Stimulated activated CD4-positive, alpha-beta T cell treated with anti-CD3 and anti-CD28 coated beads, Interleukin-1b, Interleukin-23, amount 100 ng/mL, for 1 hour (primary cell): ENCODE results near the gene NOS3.

Experiments used
- DNase-seq, 2 donors: peaks; one replicate each; pipeline ENCODE4 v3.0.0-alpha.2; 2020; ENCODE audit warnings: low read depth in 2 of 2

The NOS3 gene

GRCh38 chr7:150952331-150953050 is 38.3 kb upstream of the NOS3 start:
- DNase-seq, result no peak

DNA sequence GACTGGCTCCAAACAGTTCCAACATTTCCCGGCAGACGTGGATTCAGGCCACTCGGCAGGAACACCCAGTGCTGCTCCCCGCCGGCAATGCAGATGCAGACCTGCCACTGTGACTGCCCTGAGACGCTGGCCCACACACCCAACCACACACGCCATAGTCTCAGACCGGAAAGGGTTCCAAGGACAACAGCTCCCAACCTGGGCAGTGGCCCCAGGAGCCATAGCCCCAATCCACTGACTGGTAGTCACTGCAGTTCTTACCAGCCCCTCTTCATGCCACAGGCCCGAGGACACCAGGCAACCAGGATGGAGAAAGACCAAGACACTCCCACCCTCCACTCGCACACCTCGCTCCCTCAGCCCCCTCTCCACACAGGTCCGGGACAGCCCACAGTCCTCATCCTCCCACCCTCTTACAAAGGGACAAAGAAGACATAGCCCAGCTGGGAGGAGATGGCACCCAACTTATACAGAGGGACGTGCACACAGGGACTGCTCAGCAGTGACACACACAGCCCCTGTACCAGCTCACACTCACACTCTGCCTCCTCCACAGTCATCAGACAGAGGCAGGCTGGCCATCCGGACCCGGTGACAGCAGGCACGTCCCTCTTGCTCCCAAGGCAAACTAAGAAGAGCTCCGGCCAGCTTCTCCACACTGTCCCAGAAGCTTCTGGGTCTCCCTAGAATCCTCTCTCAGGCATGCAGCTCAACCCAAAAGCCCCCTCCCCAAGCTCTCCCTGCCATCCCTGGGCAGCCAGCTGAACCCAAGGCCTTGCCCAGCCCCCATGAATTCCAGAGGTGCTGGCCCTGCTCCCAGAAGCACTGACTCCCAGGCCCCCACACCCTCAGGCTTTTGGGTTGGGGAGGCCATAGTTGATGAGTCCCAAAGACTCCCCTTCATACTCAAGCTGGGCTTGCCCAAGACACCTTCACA is 37.5 kb upstream of the NOS3 start:
- DNase-seq, result no peak

DNA sequence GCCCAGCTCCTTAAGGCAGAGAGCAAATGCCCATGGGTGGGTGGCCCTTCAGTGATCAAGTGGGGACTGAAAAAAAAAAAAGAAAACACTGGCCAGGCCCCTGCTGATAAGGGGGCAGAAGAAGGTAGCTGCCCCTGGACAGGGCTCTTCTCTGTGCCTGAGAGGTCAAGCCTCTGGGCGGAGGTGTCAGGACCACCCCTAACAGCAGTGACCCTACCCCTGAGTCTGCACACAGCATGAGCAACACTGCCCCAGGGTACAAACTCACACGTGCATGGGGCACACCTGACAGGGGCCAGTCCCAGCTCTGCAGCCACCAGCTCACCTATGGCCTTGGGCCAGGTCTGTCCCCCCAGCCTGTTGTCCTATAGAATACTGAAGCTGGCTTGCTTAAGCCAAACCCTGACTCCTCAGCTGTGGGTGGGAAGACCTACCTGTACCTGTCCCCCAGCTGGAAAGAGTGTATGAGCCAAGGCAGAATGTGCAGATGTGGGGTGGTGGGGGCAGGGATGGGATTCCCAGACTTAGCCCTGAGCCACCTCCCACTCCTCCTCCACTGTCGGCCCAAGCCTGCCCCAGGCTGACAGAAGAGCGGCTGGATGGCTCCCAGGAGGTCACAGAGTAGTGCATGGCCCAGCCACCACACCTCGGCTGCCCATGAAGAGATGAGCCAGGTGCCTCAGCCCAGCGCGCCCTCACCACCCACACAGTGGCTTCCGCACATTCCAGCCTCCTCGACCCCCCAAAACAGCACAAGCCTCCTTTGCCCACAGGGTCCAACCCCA is 36.4 kb upstream of the NOS3 start:
- DNase-seq, result no peak

GRCh38 chr7:150954986-150955518 is 35.8 kb upstream of the NOS3 start:
- no peak for DNase-seq

GRCh38 chr7:150955519-150956394 is 35.1 kb upstream of the NOS3 start:
- no peak for DNase-seq

- no peak for DNase-seq
Observed at GRCh38 chr7:150956395-150957132, 34.3 kb upstream of the NOS3 start.

GRCh38 chr7:150957133-150958020 is 33.4 kb upstream of the NOS3 start:
- DNase-seq, result no peak

GRCh38 chr7:150958062-150958552 is 32.7 kb upstream of the NOS3 start:
- no peak for DNase-seq

- DNase-seq, result no peak
Observed at GRCh38 chr7:150958597-150958996, 32.2 kb upstream of the NOS3 start.

DNA sequence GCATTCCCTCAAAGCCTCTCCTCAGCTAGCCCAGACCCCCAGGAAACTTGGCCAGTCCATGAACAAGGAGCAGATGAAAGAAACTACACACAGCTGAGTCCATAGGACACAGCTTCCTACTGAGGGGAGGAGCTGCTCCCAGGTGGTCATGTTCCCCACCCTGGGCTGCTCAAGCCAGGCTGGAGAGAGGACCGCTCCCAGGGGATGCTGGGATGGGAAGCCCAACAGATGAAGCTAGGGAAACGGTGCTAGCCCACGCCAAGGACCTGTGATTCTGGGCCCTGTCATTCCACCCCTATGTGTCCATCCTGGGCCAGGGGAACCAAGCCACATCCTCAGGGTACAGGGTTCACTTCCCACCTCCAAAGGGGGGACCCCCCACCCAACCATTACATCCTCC is 31.7 kb upstream of the NOS3 start:
- no peak for DNase-seq

DNA sequence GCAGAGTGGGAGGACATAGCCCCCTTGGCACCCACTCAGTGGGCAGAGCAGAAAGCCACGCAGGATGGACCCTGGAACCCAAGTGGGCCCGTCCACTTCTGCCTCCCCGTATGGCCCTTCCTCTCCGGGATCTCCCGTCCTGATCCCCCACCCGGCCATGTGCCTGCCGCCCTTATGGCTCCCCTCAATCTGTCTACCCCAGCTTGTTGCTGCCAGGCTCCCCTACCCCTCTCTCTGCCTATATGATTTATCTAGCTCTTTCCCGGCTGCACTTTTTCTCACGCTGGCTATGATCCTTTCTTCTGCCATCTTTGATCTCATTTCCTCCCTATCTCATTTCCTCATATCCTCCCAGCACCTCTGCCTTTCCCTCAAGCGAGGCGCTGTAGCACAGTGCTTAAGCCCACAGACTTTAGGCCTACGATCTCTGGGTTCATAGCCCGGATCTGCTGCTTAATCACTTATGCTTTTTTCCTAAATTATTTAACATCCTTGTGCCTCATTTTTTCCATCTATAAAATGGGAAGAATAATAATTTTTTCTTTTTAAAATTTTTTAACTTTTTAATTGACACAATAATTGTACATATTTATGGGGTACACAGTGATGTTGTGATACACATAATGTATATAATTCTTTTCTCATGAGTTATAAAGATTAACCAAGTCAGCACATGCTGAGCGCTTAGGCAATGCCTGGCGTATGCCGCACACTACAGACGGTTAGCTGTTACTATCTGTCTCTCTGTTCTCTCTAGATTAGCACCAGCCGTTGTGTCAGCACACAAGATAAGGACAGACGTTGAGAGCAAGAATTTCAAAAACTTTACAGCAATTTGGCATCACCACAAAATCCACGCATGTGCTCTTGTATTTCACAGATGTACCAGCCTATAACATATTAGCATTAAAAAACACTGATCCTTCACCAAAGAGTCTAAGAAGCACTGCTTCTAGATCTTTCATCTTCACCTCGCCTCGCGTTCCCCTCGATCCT is 30.8 kb upstream of the NOS3 start:
- no peak for DNase-seq

GRCh38 chr7:150961510-150962289 is 29.1 kb upstream of the NOS3 start:
- DNase-seq, result no peak

- no peak for DNase-seq
Observed at GRCh38 chr7:150962290-150962552, 28.6 kb upstream of the NOS3 start.

DNA sequence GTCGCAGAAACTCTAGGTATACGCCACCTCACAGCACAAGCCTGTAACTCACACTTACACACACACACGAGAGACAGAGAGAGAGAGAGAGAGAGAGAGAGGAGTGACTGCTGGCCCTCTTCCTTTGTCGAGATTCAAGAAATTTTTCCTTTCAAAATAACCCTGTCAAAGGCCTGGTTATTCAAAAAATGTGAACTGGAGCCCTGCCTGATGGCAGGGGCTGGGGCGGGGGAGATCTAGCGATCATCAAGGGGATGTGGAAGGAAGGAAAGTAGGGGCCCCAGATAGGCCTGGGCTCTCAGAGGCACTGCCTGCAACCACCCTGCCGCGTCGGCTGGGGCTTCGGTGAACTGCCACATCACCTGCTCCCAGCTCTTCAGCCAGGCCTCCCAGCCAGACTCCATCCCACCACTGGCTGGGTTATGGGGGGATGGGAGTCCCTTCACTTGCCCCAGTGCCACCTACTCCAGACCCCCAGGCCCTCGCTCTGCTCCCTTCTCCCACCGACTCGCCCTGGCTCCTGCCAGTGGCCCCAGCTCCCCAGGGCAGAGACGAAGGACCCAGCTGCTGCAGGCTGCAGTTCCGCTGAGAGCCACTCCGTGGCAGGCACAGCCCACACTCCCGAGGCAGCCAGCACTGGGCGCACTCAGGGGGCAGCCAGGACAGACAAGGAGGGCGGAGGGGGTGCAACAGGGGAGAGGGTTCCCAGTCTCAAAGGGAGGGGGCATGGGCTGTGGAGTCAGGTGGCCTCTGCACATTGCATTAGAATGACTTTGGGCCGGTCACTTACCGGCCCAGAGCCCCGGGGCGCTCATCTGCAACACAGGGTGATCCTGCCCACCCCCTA is 28.0 kb upstream of the NOS3 start:
- DNase-seq, result peak; percentile 28 to 35

DNA sequence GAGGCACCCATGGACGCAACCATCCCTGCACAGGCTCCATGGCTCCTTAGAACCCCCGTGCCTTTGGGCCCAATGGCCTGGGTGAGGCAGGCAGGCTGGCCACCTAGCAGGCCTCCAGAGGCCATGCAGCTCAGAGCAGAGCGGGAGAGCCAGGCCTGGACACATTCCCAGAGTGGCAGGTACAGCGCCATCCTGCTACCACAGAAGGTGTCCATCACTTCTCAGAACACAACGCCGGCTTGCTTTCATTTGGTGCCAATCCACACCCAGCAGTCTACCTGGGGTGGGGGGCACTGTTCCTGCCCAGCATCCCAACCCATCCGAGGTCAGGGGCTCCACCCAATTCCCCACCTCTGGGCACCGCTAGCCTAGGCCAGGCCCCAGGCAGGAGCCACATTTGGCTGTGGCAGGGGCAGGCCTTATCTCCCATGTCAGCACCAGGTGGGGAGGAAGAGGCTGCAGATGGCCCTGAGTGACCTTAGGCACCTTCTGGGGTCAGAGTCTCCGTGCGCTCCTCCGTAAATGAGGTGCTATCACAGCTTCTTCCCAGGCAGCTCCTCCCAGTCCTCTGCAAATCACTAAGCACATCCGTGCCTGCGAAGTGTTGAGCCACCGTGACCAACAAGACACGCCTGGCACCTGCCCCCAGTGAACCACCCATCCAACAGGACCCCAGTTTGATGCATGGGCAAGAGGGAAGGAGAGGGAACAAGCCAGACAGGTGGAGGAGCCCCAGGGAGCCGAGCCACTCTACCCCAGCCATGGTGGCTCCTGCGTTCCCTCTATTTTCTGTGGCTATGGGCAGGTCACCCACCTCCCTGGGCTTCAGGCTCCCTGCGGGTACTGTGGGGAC is 26.9 kb upstream of the NOS3 start:
- no peak for DNase-seq
